Esophagus squamous epithelium (tissue), 4 donors: ENCODE results near the gene CT45A1.
"Not testable (repeated sequence)": the region's sequence is repeated elsewhere in the genome, so short reads cannot be mapped to it uniquely, and the experiment has no call there.

ENCODE experiments used
- POLR2A ChIP-seq, 4 donors: fragments of 450-650 bp; IDR thresholded peaks; one replicate each; pipeline ENCODE4 v1.6.1; 2017; ENCODE audit warnings: antibody characterized with exemption in 4 of 4, mild to moderate bottlenecking in 4 of 4, moderate library complexity in 3 of 4
- TF ChIP-seq, protein P1 (sequence below), 6 experiments: fragments of 450-650 bp in 4 of 6; fragments of 200-600 bp in 2 of 6; sonication (generic) in 2 of 6; IDR thresholded peaks; one replicate each; pipeline ENCODE4 v1.5.1; 2016 to 2019; ENCODE audit warnings: antibody characterized with exemption in 6 of 6, mild to moderate bottlenecking in 4 of 6, moderate library complexity in 4 of 6

DNA sequence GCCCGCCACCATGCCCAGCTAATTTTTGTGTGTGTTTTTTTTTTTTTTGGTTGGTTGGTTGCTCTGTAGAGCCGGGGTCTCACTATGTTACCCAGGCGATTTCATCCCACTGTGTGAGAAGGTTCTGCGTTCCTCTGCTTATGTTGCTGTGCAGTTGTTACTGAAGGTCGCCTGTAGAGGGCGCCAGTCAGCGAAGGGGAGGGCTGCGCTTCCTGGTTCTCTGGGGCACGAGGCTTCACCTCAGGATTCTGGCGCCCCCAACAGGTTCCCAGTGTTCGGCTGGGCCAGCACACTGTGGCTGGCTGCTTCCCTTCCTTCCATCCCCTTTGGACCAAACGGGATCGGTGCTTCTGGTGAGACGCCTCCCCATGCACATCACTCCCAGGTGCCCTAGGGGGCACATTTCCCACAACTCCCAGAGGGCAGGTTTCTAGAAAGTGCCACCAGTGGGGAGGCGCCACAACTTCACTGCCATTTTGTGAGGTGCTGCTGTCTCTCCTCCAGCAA, at the start of gene CT45A1:
- TF ChIP-seq, protein P1, sequence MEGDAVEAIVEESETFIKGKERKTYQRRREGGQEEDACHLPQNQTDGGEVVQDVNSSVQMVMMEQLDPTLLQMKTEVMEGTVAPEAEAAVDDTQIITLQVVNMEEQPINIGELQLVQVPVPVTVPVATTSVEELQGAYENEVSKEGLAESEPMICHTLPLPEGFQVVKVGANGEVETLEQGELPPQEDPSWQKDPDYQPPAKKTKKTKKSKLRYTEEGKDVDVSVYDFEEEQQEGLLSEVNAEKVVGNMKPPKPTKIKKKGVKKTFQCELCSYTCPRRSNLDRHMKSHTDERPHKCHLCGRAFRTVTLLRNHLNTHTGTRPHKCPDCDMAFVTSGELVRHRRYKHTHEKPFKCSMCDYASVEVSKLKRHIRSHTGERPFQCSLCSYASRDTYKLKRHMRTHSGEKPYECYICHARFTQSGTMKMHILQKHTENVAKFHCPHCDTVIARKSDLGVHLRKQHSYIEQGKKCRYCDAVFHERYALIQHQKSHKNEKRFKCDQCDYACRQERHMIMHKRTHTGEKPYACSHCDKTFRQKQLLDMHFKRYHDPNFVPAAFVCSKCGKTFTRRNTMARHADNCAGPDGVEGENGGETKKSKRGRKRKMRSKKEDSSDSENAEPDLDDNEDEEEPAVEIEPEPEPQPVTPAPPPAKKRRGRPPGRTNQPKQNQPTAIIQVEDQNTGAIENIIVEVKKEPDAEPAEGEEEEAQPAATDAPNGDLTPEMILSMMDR (IDR thresholded peaks at IDR 0.05), result not testable (repeated sequence)
- TF ChIP-seq POLR2A (IDR thresholded peaks at IDR 0.05), result not testable (repeated sequence)
